Hematopoietic multipotent progenitor cell treated with erythropoietin and hydrocortisone succinate and interleukin-3 and kit ligand, for 8 days (in vitro differentiated cells): ENCODE results near the gene CPZ.
"Not testable (repeated sequence)": the region's sequence is repeated elsewhere in the genome, so short reads cannot be mapped to it uniquely, and the experiment has no call there.

ENCODE experiments used
- DNase-seq: peaks from one replicate; pipeline ENCODE4 v3.0.0-alpha.2; 2015

CPZ gene

DNA sequence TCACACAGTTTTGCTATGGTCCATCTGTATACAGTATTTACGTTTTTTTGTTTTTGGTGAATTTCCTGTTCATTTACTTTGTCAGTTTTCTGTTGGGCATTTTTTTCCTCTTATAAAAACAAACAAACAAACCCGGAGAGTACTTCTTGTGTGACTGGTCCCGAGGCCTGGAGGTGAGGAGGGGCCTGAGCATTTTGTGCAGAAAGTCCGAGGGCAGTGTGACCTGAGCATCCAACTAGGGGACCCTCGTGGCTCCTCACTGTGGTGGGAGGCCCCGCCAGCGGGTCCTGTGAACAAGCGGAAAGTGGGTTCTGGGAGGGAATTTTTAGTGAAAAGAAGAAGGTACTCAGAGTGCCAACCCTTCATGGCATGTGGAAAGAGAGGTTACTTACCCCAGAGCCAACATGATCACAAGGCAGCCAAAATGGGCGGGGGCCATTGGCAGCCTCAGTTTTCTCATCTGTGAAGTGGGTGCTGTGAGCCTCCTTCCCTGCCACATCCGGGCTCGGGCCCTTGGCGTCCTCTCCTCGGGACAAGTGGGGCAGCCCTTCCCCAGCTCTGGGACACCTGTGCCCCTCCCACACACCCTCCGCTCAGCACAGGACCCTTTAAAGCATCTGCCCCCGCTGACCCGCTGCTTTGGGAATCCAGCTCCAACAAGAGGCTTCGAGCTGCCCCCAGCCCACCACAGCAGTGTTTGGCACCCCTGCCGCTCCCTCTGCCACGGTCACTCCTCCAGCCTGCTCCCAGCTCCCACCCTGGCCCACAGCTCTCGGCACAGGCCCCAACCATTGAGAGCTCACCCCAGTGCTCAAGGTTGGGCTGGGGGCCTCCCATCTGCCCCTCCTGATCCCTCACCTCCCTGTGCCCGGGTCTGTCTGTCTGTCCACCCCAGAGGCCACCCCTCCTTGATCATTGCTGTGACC, 35.2 kb upstream of the CPZ start:
- no peak for DNase-seq

DNA sequence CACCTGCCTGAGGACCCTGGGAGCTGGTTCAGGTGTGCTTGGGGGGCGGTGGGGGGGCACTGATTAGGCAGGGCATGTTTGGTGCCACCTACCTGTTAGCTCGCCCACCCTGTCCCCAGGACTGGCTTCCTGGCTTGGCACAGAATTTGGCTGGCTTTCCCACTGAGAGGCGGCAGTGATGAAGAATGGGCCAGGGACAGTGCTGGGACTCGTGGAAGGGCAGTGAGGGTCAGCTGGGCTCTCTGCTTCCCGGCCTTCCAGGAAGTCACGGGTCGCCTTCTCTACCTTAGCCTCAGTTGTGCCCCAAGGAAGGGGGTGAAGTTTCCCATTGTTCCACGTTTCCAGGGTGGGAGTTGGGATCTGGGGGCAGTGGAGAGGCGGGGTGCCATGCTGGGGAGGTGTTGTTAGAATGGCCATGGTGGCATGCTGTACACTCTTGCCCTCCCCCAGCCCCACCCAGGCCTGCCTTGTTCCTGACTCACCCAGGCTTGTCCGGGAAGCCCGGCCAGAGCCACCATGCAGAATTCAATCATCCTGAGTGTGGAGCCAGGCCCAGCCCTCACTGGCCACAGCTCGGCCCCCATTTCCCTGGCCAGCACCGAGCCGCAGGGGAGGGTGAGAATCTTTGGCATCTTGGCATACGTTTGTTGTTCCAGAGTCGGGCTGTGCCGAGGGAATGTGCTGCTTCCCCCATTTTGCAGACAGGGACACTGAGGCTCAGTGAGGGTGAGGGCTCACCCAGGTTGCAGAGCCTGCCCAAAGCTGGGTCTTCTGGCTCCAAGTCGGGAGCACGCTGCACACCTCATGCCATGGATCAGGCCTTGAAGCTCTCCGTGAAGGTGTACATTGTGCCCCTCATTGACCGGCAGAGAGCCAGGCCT, 34.2 kb upstream of the CPZ start:
- no peak for DNase-seq

DNA sequence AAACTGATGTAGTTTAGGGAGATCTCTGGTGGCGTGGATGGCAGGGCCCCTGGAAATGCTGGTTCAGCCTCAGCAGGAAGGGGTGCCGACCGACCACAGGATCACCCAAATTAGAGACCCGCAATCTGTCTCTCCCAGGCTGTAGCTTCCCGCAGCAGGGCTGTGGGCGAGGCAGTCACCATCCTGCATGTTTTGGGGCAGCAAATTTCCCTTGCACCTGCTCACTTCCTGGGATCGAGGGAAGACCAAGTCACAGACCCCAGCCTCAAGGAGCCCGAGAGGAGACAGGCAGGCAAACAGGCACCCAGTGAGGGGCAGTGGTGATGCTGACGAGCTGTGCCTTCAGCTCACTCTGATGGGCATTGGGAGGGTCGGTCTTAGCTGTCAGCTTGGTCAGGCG, 33.6 kb upstream of the CPZ start:
- DNase-seq = no peak

DNA sequence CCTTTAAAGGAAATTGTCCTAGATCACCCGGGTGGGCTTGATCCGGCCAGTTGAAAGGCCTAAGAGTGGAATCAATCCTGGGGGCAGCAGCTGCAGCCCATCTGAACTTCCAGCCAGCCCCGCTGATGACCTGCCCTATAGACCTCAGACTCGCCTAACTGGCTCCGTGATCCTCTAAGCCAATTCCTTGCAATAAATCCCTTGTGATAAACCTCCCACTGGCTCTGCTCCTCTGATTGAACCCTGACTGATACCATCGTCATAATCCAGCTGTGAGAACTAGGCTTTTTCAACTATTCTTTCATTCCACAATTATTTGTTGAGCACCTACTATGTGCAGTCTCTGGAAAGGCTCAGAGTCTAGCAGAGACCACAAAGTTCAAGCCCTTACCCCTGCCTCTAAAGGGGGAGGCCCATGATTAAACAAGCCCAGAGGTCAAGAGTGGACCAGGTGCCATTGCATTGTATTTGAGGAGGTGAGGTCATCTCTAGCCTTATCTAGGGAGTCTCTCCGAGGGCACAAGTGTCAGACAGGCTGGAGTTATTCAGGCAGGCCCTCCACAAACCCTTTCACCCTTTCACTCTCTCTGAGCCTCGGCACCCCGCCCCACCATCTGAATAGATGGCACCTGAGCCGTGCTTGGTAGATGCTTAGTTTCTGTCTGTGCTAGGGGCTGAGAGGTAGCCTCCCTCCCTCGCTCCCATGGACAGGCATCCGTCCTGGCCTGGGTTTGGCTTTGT, 32.9 kb upstream of the CPZ start:
- DNase-seq = no peak

DNA sequence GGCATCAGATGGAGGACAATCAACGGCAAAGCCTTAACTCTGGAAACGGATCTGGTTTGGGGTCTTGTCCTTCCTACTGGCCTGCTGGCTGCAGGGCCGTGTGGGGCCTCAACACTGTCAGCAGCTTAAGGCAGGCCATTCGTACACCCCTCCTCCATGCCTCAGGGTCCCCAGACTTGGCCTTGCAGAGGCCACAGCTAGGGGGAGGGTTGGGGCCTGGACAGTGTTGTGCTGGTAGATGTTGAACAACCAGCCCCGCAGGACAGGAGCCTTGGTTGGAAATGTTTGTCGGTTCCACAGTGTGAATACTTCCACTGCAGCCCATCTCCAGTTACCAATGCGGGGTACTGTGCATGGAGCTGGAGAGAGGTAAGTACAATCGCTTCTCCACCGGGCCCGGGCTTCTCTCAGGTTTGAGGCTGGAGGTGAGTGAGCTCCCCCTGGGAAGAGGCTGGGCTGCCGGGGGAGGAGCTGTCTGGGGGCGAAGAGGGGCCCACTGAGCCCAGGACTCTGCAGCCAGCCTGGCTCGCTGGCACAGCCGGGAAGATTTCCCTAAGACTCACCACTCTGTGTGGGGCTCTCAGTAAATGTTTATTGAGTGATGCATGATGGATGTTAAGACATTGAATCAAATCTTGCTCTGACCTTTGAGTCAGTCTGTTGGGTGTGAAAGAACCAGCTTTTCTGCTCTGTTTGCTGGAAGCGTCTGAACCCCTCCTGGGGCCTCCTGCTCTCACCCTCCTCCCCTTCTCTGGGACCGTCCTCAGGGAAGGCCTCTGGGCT, 32.1 kb upstream of the CPZ start:
- DNase-seq = no peak

DNA sequence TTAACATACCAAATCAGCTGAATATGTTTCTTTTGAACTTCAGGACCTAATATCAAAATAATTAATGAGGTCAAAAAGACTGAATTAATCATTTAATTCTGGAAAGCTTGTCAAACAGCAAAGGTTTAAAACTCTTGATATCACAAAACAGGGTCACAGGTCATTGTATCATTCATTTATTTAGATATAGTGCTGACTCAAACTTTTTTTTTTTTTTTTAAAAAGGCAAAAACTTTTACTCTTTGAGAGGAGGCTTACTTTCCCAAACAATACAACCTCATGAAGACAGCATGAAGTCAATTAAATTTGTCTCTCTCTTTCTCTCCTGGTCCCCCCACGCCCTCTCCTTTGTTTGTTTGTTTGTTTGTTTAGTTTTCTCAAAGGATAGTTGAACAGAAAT, 28.0 kb upstream of the CPZ start:
- DNase-seq = no peak

DNA sequence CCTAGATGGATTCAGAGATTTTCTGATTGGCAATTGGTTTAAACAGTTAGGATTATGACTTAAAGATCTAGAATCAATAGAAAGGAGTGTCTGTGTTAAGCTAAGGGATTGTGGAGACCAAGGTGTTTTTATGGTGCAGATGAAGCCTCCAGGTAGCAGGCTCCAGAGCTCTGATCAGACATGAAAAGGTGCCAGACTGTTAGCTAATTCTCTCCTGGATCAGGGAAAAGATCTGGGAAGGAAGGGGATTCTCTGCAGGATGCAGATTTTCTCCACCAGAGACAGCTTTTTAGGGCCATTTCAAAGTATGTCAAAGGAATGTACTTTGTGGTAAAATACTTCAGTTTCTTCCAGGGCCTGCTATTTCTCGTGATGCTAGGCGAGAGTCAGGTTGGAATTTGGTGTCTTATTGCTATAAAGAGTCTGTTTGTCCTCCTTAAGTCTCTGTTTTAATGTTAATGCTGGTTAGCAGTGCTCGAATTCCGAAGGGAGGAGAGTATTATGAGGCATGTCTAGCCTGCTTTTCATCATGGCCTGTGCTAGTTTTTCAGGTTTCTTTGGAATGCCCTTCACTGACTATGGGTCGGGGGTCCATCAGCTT, 24.4 kb upstream of the CPZ start:
- no peak for DNase-seq

DNA sequence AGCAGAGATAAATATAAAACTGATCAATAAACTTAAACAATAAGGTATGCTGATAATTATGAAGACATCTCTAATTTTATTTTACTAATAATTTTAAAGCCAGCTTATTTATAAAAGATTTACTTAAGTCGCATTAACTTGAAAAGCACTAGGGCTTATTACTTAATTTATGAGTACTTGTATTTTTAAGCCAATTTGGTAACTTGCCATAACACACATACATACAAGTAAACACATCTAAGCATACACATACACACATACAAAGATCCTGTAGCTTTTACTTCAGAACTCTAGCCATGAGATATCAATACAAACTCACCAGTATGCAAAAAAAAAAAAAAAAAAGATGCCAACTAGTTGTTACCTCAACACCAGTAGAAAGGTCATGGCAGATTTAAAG, 22.4 kb upstream of the CPZ start:
- no peak for DNase-seq

DNA sequence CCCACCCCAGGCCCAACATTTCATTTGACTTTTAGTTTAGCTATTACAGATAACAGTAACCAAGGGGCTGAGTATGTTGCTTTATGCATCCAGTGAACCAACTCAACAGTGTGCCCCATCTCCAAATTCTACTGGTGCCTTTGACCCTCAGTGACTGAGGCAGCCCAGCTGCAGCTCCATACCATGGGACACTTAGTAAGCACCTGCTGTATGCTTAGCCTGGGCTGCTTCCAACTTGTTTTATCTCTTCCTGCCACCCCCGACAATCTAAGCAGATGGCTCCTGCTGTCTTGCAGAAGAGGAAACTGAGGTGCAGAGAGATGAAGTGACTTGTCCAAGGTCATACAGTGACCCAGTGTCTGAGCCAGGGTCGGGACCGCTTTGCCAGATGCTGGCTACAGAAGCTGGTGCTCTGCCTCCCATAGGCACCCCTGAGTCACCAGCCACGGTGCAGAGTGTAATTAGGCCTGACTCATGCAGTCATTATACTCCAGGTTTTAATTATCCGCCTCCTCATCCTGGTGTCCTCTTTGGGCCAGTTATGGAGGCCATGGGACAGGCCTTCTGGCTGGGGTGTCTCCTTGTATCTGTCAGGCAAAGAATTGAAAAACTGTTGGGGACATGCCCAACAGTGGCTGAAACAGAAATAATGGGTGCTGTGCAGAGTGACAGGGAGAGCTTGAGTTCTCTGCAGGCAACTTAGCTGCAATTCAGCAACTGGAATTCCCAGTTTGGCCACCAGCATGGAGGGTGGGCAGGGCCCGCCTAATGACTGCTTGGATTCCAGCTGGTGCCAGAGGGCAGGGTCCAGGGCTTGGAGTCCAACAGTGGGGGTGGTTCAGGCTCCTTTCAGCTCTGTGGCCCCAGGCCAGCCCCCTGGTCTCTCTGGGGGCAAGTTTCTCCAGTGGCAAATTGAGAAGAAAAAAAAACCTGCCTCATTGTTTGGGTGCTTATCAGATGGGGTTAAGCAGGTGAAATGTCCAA, 20.6 kb upstream of the CPZ start:
- DNase-seq = no peak

DNA sequence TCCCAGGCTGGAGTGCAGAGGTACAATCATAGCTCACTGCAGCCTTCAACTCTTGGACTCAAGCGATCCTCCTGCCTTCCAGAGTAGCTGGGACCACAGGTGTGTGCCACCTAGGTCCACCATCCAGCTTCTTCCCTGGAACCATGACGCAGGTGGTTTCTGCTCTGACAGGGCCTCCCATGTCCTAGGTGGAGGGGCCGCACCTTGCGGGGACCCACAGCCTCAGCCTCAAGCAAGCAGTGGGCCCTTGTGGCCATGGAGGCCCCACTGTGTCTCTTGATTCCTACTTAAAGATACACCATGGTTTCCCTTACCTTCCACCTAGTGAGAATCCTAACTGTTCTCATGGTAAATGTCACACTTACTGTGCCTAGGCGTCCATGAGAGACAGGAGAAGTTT, 19.3 kb upstream of the CPZ start:
- DNase-seq = no peak

DNA sequence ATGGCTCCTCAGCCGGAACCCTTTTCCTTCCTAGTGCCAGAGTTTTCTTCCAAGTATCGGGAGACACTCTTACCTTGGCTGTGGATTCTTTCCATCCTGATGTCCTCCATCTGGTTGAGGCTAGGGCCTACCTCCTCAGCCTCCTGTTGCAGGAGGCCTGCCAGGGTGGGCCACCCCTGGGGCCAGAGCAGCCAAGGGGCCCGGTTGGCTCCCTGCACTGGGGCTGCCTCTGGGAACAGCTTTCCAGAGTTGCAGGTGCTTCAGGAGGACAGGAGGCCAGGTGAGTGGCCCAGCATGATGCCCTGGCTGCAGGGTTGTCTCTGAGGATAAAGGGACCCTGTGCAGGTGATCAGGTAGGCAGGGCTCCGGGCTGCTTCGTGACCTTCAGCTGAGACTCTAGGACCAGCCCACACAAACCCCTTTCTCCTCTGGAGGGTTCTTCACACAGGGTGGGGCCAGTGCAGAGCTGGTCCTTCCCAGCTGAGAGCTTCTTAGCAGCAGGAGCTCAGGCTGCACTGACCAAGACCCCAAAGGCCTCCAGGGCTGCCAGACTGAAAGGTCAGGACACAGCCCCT, 17.7 kb upstream of the CPZ start:
- no peak for DNase-seq

DNA sequence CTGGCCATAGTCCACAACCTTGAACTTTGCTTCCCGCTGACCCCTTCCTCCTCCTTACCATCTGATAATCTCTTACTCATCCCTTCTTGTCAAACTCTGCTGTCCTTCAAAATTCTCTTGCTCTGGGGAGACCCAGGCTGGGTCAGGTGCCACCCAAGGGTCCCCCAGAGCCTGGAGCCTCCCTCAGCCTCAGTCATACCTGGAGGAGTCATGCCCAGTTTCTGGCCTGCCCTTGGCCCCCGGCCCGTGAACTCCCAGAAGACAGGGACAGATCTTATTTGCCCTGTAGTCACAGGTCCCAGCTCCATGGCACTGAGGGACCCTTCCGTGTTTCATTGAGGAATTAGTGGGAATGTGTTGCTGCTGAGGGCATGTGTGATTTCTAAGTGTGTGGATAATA, 17.1 kb upstream of the CPZ start:
- no peak for DNase-seq

DNA sequence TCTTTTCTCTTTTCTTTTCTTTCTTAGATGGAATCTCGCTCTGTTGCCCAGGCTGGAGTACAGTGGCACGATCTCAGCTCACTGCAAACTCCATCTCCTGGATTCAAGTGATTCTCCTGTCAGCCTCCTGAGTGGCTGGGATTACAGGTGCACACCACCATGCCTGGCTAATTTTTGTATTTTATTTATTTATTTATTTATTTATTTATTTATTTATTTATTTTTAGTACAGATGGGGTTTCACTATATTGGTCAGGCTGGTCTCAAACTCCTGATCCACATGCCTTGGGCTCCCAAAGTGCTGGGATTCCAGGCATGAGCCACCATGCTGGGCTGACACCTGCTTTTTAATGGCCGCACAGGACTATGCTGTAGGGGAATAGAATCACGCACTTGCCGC, 16.0 kb upstream of the CPZ start:
- not testable (repeated sequence) for DNase-seq

DNA sequence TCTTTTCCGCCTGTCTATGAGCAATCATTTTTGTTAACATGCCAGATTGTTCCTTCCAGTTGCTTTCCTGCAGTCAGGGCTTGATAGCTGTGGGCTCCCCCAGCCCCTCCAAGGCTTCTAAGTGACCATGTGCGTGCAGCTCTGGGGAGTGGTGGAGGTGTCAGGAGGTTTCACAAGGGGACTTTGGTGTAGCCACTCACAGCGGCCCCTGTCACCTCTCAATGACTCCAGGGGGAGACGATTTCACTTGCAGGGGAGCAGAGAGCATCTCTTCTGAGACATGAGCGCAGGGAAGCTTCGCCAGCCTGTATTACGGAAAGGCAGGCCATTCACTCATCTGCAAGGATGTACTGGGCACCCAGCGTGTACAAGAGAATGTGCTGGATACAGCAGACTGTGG, 15.5 kb upstream of the CPZ start:
- no peak for DNase-seq

DNA sequence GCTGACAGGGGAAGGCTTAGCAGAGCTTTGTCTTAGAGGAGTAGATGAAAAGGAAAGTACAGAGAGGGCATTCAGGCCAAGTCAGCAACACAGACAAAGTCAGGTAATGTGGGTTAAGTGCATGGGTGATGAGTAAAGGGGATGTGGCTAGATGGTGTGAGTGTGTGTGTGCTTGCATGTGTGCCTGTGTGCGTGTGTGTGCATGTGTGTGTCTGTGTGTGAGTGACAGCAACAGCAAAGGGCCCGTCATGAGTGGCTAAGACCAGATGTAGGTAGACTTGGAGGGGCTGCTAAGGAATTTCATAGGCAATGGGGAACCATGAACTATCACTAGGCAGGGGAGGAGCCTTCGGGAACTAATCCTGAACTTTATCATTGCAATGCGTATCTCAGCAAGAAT, 14.6 kb upstream of the CPZ start:
- no peak for DNase-seq

DNA sequence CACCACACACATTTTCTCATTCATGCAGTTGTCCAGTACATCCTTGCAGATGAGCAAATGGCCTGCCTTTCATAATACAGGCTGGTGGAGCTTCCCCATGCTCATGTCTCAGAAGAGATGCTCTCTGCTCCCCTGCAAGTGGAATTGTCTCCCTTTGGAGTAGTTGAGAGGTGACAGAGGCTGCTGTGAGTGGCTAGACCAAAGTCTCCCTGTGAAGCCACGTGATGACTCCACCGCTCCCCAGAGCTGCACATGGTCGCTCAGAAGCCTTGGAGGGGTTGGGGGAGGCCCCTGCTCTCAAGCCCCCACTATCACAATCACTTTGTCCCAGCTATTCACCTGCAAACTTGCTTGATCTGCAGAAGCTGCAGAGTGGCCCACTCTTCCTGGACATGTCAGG, 13.8 kb upstream of the CPZ start:
- DNase-seq = no peak

DNA sequence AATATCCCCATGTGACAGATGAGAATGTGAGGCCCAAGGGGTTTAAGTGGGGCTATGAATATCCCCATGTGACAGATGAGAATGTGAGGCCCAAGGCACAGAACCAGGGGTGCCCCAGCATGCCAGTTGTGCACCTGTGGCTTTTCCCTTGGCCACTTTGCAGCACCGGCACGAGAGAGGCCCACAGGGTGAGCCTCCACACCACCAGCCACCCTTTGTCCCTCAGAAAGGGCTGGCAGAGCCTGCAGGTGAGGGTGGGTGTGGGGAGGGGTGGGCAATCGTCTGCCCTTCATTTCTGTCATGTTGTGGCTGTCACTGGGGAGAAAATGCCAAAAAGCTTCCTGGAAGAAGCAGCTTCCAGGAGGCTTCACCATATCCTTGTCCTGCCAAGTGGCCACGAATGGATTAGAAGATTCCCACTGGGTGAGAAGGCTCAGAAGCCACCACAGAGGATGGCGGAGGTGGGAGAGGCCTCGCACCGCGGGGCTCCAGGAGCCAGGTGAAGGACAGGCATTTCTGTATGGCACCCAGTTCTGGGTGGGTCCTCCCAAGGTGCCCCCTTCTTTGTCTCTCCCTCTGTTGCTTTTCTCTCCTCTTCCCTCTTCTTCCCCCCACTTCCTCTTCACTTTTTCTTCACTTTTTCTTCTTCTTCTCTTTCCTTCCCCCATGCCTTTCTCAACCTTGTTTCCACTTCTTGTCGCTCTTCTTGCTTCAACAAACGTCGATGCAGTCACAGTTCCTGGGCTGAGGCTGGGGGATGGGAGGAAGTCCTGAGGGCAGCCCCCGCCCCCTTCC, 12.8 kb upstream of the CPZ start:
- no peak for DNase-seq

DNA sequence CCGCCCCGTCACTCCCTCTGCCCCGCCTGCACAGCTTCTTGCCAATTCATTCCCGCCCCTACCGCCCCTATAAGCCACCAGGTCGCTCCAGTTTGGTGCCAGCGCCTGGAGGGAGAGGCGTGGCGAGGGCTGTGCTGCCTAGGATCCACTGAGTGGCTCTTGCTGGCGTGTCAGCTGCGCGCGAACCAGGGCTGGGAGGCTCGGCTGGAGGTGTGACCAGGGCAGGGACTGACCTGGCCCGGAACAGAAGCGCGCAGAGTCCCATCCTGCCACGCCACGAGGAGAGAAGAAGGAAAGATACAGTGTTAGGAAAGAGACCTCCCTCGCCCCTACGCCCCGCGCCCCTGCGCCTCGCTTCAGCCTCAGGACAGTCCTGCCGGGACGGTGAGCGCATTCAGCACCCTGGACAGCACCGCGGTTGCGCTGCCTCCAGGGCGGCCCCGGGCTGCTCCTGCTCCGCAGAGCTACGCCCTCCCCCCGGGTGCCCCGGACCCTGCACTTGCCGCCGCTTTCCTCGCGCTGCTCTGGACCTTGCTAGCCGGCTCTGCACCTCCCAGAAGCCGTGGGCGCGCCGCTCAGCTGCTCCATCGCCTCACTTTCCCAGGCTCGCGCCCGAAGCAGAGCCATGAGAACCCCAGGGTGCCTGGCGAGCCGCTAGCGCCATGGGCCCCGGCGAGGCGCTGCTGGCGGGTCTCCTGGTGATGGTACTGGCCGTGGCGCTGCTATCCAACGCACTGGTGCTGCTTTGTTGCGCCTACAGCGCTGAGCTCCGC, 12.1 kb upstream of the CPZ start, which contains the start of gene GPR78:
GPR78 (plus strand) TSS at position 72 of the 773 bp plus-strand sequence; CDS start at position 663, 591 bp downstream.
- DNase-seq = peak; percentile 32
